Measurements from ENCODE around the gene UGGT2.

The UGGT2 gene

DNA sequence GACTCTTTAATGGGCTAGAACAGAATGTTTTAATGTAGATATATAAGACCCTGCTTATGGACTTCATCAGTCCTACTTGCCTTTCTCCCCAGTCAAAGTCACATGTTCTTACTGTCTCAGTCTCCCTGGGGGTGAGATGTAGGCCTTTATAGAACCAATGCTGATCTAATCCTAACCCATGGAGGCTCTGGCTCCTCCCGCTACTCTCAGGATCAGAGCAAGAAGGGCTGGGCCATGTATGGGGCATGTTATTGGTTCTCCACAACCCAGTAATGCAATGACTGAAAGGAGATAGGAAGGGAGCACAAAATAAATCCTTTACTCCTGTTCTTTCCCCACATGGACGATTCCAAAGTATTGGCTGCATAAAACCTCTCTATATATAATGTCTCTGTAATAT lies 82.3 kb downstream of the UGGT2 start:
- TF ChIP-seq, protein P1, sequence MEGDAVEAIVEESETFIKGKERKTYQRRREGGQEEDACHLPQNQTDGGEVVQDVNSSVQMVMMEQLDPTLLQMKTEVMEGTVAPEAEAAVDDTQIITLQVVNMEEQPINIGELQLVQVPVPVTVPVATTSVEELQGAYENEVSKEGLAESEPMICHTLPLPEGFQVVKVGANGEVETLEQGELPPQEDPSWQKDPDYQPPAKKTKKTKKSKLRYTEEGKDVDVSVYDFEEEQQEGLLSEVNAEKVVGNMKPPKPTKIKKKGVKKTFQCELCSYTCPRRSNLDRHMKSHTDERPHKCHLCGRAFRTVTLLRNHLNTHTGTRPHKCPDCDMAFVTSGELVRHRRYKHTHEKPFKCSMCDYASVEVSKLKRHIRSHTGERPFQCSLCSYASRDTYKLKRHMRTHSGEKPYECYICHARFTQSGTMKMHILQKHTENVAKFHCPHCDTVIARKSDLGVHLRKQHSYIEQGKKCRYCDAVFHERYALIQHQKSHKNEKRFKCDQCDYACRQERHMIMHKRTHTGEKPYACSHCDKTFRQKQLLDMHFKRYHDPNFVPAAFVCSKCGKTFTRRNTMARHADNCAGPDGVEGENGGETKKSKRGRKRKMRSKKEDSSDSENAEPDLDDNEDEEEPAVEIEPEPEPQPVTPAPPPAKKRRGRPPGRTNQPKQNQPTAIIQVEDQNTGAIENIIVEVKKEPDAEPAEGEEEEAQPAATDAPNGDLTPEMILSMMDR (IDR thresholded peaks at IDR 0.05; ENCODE audit: control insufficient read depth, insufficient read depth, low read depth, low read length, missing control alignments), result no peak
- no peak for DNase-seq (ENCODE audit: low read depth)
- H3K4me3 ChIP-seq (ENCODE audit: control insufficient read depth, low read depth, low read length), result no peak overlapping the region

DNA sequence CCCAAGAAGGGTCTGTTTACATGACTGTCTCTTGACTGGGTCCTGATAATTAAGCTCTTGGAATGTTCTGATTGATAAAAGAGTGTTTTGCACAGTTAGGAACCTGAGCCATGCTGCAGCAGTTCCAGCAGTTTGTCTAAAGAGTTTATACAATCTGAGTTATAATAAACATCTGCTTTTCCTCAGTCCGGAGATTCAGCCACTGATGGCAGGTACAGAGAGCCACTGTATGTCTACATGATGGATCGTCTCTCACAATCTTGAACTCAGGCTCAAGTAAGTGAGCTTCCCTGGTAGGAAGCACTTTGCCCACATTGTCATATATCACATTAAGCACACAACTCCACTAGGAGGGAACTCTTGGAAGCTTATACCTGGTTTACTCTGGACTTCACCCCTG lies 84.3 kb downstream of the UGGT2 start:
- TF ChIP-seq, protein P1 (IDR thresholded peaks at IDR 0.05; ENCODE audit: control insufficient read depth, insufficient read depth, low read depth, low read length, missing control alignments), result no peak
- no peak for DNase-seq (ENCODE audit: low read depth)

DNA sequence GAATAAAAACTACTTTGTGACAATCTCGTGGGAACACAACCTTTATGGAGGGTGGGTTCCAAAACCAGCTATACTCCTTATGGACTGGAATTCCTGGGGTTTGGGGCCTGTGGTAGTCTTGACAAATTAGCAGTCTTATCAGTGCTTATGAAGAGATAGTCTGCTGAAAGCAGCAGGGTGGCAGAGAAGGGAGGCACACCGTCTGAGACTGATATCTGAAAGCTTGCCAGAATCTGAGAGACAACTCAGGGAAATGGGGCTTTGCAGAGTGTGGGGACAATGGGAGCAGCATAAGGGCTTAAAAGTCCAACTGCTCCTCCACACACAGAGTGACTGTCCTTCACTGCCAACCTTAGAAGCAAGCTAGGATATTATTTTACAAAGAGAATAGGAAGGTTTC lies 95.9 kb downstream of the UGGT2 start:
- DNase-seq (ENCODE audit: low read depth), result no peak
- H3K4me3 ChIP-seq (ENCODE audit: control insufficient read depth, low read depth, low read length), result no peak overlapping the region
- TF ChIP-seq, protein P1 (IDR thresholded peaks at IDR 0.05; ENCODE audit: control insufficient read depth, insufficient read depth, low read depth, low read length, missing control alignments), result no peak

More for the DNA sequence above, 84.3 kb downstream of the UGGT2 start:
- H3K4me3 ChIP-seq (ENCODE audit: control insufficient read depth, low read depth, low read length), result no peak overlapping the region

DNA sequence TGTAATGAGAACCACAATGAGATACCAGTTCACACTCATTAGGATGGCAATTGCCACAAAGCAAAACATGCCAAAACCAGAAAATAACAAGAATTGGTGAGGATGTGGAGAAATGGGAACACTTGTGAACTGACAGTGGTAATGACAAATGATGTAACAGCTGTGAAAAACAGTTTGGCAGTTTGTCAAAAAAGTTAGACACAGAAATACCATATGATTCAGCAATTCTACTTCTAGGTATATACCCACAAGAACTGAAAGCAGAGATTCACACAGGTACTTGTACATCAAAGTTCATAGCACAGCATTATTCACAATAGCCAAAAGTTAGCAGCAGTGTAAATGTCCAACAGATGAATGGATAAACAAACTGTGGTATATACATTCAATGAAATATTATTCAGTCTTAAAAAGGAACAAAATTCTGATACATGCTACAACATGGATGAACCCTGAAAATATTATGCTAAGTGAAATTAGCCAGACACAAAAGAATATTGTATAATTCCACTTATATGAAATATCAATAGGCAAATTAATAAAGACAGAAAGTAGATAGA lies 96.5 kb downstream of the UGGT2 start:
- DNase-seq (ENCODE audit: low read depth), result no peak
- TF ChIP-seq, protein P1 (IDR thresholded peaks at IDR 0.05; ENCODE audit: control insufficient read depth, insufficient read depth, low read depth, low read length, missing control alignments), result no peak
- no peak overlapping the region for H3K4me3 ChIP-seq (ENCODE audit: control insufficient read depth, low read depth, low read length)

DNA sequence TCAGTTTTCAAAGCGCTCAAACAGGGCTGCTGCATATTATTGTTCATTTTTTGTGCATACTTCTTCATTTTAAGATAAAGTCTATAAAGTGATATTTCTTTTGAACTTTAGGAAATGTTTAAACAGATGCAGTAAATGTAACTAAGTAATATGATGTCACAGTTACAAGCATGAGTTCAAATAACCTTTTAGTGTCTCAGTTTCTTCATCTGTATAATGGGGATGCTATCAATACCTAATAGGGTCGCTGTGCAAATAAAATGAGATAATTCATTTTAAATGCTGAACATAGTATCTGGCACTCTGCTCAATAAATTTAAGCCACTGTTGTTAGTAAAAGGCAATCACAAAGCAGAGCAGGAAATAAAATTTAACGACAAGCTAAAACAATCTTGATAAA lies 97.5 kb downstream of the UGGT2 start:
- H3K4me3 ChIP-seq (ENCODE audit: control insufficient read depth, low read depth, low read length), result no peak overlapping the region
- TF ChIP-seq, protein P1 (IDR thresholded peaks at IDR 0.05; ENCODE audit: control insufficient read depth, insufficient read depth, low read depth, low read length, missing control alignments), result no peak
- DNase-seq (ENCODE audit: low read depth), result no peak

DNA sequence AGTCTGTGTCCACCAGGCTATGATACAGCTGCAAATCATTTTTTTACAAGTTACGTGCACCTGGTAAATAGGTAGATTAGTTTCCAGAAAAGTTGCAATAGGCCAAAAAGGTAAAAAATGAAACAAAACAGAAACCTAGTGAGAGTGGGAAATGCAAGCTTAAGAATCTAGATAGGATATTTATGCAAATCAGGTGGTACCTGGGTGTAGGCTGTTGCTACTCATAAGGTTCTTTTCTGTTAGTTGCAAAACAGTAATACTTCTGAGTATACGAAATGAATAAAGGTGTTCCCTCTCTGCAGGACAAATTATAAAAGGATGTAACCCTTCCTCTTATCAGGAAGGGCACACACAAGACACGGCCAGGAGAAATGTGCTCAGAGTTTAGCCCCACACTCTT lies 97.9 kb downstream of the UGGT2 start:
- TF ChIP-seq, protein P1 (IDR thresholded peaks at IDR 0.05; ENCODE audit: control insufficient read depth, insufficient read depth, low read depth, low read length, missing control alignments), result no peak
- H3K4me3 ChIP-seq (ENCODE audit: control insufficient read depth, low read depth, low read length), result no peak overlapping the region
- no peak for DNase-seq (ENCODE audit: low read depth)

DNA sequence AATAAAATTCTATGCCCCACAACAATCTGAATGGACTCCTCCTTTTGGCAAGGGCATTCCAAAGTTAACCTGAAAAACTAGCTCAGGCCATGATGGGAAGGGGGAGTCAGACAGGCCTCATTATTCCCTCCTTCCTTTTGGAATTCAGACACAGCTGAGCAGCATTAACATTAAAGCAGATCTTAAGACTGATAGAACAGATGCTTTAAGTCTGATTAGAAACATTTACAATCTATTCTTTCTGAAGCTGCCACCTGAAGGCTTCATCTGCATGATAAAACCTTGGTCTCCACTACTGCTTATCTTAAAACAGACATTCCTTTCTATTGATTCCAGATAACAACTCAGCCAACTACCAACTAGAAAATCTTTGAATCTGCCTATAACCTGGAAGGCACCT lies 98.9 kb downstream of the UGGT2 start:
- no peak overlapping the region for H3K4me3 ChIP-seq (ENCODE audit: control insufficient read depth, low read depth, low read length)
- DNase-seq (ENCODE audit: low read depth), result no peak

More for the DNA sequence above, 98.9 kb downstream of the UGGT2 start:
- TF ChIP-seq, protein P1 (IDR thresholded peaks at IDR 0.05; ENCODE audit: control insufficient read depth, insufficient read depth, low read depth, low read length, missing control alignments), result no peak

Data from AG09309 (cell line).